Left renal pelvis (tissue), 4 donors: Measurements from ENCODE around the gene FILIP1L. TPM values are rescaled to one million over a fixed set of nuclear protein-coding genes. Genes with fewer than 3 reads are reported as not detected.

Source experiments
- DNase-seq, 4 donors: peaks; one replicate each; pipeline ENCODE4 v3.0.0-alpha.2; 2013; ENCODE audit warnings: low read depth in 4 of 4, low spot score in 3 of 4
- polyA plus RNA-seq, 4 donors: library from polyadenylated mRNA; unstranded; fragments of 120-200 nt; gene quantifications; one replicate each; pipeline ENCODE4 v1.2.1, GENCODE V29; 2013; ENCODE audit not compliant: insufficient read length in 4 of 4

The FILIP1L gene
- polyA plus RNA-seq, 4 donors: 13.1 to 47.8 (median 24.8) TPM

DNA sequence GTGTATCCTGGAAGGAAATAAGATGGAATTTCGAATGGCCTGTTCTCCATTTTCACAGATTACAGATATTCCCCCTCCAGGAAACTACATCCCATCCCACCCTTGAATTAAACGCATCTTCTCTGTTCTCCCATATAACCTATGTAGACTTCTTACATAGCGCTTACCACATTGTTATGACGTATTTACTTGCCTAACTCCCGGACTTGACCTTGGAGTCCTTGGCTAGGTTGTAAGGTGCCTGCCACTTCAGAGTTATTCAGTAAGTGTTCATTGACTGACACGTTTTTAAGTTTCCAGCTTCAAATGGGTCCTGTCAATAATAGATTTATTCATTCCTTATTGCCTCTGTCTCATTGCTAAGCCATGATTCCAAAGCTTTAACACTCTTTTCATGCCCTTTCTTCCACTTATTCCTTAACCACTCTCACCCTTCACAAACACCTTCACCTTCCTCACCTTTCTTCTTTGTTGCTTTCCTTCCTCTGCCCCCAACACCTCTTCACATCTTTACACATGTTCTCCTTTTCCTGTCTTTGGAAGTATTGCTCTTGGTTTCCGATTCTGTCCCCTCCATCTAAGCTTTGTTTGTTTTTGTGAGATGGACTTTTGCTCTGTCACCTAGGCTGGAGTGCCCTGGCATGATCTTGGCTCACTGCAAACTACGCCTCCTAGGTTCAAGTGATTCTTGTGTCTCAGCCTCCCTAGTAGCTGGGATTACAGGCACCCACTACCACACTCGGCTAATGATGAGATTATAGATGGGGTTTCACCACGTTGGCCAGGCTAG lies 158.3 kb downstream of the FILIP1L start:
- no peak for DNase-seq

DNA sequence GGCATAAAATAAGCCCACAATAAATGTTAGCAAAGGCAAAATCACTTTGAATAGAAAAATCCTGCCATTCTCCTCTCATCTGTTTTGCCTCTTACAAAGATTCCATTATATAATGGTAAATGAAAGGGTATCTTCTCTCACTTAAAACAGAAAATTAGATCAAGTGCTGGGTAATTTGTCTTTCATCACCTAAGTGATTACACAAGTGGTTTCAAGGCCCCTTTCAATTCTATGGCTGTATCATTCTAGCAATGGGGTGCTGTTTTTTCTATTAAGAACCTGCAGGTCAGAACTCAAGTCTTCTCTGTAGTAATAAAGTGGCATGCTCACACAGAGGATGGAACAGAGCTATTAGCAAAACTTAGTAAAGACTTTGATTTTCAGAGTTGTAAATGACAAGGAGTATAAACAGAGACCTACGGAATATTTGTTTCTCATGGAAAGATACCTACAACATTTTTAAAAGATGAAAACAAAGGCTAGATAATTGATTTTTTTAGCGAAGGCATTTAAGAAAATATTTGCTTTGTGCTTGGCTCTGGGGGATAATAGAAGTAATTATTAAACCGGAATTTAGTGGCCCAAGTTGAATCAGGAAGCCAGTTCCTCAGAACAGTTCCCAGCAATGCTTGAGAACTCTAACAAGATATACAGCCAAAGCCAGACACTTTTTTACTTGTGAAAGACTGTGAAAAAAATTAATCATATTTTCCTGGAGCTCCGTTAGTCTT lies 159.2 kb downstream of the FILIP1L start:
- DNase-seq: no peak

DNA sequence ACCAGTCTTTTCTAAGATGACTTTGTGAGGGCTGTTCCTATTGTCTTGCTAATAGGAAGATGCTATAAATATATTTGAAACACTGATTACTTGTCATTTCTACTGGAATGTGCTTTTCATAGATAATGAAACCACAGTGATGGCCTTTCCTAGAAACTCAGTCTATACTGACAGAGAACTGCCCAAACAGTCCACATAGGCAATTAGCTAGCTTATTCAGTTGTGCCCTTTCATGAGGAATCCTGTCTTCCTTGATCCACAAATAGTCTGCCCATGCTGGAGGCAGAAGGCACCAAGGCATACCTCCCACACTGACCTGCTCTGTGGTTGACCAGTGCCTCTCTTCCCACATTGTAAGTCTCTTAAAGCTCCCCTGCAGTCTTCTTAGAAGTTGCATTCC lies 160.7 kb downstream of the FILIP1L start:
- no peak for DNase-seq

- DNase-seq: no peak
Measured at GRCh38 chr3:99952306-99952705, 162.0 kb downstream of the FILIP1L start.

DNA sequence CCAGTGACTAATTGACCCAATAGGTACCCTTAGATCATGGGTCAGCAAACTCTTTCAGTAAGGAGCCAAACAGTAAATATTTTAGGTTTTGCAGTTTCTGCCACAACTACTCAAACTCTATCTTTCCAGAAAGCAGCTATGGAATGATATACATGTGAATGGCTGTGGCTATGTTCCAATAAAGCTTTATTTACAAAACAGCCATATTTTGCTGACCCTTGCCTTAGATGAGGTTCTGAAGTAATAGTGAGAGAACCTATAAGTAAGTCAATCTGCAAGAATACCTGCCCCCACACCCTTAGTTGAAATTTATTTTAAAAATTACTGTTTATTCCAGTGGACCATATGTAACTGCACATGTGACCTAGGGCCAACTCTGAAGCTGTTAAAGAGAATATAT lies 162.6 kb downstream of the FILIP1L start:
- no peak for DNase-seq

- DNase-seq: no peak
Measured at GRCh38 chr3:99950921-99951320, 163.4 kb downstream of the FILIP1L start.

- no peak for DNase-seq
Measured at GRCh38 chr3:99949956-99950670, 164.2 kb downstream of the FILIP1L start.

- DNase-seq: no peak
Measured at GRCh38 chr3:99948467-99949089, 165.7 kb downstream of the FILIP1L start.

- DNase-seq: no peak
Measured at GRCh38 chr3:99947356-99947755, 166.9 kb downstream of the FILIP1L start.

GRCh38 chr3:99945328-99945995 lies 168.8 kb downstream of the FILIP1L start:
- DNase-seq: no peak

DNA sequence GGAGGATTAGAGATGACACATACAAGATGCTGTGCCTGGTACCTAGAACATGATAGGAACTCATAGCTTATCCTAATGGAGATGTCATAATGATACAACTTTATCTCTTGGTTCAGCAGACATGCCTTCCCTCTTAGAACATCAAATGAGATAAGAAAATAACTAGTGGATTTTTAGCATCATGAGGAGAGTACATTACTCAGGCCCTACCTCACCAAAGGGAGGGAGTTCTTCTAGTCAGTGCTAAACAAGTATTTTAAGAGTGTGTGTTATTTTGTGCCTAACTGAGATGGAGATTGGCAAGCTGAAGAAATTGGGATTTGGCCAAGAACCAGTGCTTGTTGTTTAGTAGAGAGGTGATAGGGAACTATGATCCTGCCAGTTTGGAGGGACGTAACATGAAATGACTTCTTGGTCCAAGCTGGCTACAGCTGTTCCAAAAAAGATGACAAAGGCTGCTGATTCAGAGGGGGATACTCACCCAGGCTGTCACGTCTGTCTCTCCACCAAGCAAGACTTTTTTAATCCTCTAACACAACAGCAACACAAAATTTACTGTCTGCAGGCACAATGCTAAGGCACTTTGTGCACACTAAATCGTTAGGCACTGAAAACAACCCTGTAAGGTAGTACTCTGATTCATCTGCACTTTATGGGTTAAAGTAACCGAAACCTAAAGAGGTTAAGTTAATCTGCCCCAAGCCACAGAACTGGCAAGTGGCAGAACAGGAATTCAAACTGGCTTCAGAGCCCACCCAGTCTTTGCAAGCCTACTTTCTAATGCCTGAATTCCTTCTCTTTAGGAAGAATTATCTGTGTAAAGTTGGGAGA lies 170.2 kb downstream of the FILIP1L start:
- DNase-seq: no peak

DNA sequence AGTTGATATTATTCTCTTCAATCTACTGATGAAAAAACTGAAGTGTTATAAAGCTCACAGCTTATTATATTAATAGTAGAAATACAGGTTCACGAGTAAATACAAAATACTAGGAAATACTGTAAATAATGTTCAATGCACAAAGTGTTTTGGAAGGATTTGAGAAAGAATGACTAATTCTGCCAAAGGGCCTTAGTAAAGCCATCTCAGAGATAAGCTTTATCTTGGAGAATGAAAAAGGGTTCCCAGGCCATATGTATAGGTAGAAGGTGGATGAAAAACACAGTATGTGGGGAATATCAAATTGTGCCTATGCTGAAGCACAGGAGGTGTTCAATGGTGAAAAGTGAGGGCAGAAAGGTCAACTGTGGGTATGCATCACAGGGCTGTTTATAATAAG lies 173.1 kb downstream of the FILIP1L start:
- DNase-seq: no peak

DNA sequence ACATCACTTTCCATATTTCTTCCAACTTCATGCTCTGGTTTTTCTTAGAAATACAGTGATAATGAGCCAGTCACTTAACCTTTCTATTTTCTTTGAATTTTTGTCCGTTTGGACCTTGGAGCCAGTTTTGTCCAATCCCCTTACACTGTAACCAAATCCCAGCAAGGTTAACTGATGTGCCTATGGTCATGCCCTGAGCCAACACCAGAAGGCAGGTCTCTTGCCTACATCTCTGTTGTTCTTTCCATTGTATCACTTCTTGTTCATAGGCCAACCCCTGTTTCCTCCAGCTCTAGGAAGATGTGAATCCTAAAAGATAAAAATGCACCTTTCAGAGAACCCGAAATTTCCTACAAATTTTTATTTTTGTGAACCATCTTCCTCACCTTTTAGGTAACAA lies 174.0 kb downstream of the FILIP1L start:
- DNase-seq: no peak

DNA sequence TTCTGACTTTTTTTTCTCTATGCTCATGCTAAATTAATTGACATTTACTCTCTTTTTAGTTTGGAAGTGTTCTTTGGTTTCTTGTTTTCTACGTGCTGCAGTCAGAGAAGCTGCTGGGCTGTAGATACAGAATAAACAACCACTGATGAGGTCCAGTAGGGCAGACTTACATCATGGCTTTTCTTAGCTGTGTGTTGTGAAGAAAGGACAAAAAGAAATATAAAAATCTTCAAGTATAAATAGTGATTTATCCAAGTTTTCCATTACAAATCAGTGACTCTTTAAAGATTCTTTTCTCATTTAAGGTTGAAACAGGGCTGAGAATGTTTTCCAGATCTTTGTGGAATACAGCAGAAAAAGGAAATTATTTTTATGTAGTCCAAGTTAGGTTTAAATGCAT lies 174.4 kb downstream of the FILIP1L start:
- no peak for DNase-seq

DNA sequence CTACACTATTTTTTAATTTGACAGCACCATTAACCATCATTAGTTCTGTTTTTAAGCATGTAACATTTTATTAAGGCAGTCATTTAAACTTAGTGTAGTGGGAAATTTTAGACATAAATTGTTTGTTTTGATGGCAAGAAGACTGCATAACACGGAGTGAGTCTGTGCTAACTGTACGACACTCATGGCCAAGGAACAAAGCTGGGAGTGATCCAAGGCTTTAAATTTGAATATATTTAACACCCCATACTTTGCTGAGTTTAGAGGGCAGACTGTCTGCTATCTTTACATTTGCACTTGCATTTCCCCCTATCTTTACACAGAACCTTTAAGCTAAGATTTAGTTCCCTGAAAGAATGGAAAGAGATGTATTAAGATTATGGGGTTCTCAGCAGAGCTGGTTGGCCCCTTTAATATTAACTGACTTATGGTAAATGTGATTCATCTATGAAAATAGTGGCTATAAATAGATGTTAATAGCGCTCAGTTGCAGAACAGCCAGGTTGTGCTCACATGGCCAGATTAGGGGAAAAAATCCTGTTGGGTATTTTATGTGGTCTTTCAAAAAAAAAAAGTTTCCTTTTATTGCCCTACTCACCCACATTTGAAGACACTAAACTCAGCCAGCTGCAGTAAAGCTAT lies 175.9 kb downstream of the FILIP1L start:
- DNase-seq: no peak

DNA sequence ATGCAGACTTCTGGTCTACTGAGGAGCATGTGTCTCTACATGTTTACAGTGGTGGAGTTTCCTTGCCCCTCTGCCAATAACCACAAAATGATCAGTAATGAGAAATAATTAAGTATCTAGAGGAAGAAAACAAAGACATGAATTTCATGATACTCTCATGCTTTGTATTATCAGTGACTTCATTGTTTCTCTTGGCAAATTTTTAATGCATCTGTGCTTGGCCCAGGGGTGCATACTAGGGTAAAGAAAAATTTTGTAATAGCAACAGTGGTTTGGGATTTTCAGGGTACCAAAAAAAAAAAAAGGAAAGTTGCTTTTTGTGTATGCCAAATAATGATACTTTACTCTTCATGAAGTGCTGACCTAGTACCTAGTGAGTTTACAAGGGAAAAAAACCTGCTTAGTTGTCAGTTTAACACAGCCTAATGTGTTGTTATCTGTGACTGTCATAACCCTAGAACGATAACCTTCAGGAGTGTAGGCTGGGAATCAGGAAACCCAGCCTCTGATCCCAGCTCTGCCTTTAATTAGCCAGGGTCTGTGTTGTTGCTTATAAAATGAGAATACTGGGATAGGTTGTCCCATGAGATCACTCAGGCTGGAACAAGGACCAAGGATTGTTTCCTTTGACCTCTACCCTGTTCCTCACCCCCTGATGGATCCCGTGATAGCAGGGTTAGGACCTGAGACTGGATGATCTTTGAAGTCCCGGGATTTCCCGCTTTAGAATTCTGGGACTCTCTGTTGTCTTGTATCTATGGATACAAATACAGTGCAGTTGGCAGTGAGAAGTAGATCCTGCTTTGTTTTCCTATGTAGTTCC lies 179.1 kb downstream of the FILIP1L start:
- no peak for DNase-seq

GRCh38 chr3:99933971-99934750 lies 180.1 kb downstream of the FILIP1L start:
- no peak for DNase-seq

- DNase-seq: no peak
Measured at GRCh38 chr3:99931059-99931458, 183.2 kb downstream of the FILIP1L start.
